Measurements from ENCODE around the gene AOAH.

GRCh38 chr7:36762394-36762793, 38.1 kb upstream of the AOAH start:
- TF ChIP-seq, protein P1, sequence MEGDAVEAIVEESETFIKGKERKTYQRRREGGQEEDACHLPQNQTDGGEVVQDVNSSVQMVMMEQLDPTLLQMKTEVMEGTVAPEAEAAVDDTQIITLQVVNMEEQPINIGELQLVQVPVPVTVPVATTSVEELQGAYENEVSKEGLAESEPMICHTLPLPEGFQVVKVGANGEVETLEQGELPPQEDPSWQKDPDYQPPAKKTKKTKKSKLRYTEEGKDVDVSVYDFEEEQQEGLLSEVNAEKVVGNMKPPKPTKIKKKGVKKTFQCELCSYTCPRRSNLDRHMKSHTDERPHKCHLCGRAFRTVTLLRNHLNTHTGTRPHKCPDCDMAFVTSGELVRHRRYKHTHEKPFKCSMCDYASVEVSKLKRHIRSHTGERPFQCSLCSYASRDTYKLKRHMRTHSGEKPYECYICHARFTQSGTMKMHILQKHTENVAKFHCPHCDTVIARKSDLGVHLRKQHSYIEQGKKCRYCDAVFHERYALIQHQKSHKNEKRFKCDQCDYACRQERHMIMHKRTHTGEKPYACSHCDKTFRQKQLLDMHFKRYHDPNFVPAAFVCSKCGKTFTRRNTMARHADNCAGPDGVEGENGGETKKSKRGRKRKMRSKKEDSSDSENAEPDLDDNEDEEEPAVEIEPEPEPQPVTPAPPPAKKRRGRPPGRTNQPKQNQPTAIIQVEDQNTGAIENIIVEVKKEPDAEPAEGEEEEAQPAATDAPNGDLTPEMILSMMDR (IDR thresholded peaks at IDR 0.05; ENCODE audit: low read length), result no peak
- TF ChIP-seq EZH2phosphoT487 (IDR thresholded peaks at IDR 0.05; ENCODE audit: low read length), result no peak
